Astrocyte (in vitro differentiated cells and primary cell): ENCODE data around the gene LDAH.

Source experiments
- CTCF ChIP-seq: IDR thresholded peaks from 2 replicates; pipeline ENCODE4 v1.5.1; 2011; ENCODE audit warnings: low read depth, mild to moderate bottlenecking, inconsistent platforms, low read length, moderate library complexity; ENCODE audit not compliant: insufficient read depth
- EZH2 ChIP-seq: IDR thresholded peaks from 2 replicates; pipeline ENCODE4 v1.6.1; 2012; ENCODE audit warnings: mild to moderate bottlenecking, low read length, inconsistent platforms; ENCODE audit not compliant: insufficient read depth

- TF ChIP-seq CTCF = no peak
- TF ChIP-seq EZH2 = no peak
Measured at GRCh38 chr2:20723543-20723942, 99.4 kb downstream of the LDAH start.
